ENCODE measurements around the gene CFAP20DC. TPM values are rescaled to one million over a fixed set of nuclear protein-coding genes. Genes with fewer than 3 reads are reported as not detected.

Gene CFAP20DC
- total and polyA plus RNA-seq, 2 of the 13 experiments (the other 11 are each of a cell fraction or from before 2014, with no cell fraction given): not detected

DNA sequence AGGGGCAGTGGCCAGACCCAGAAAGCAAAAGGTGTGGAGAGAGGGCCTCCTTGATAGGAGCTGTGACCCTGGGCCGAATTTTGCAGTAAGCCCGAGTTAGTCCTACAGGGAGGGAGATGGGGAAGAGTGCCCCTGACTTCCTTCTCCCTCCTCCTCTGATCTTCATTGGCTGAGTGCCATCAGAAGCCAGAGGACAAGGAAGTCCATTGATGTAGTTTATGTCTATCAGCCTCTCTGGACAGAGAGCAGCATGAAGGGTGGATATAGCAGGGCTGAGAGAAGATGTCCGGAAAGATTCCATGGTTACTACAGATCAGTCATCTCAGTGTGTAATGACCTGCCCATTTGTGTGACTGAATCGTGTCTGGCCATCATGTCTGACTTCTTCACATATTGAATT is 280.8 kb downstream of the CFAP20DC start:
- in situ Hi-C loops (cut with HindIII; ENCODE audit: extremely low pct_ligation_motif_present, low pct_unique_long_range_greater_than_20kb) (no loop called here), intact Hi-C loops (cut with micrococcal nuclease; ENCODE audit: unreplicated experiment) (no loop called here)
- Histone ChIP-seq H3K4me2 (ENCODE audit: low read depth, low read length) (no peak overlapping the region), H2AFZ (ENCODE audit: low read length) (no peak overlapping the region), H3K9ac (ENCODE audit: insufficient read depth, low read depth, low read length) (no peak overlapping the region), H3K79me2 (ENCODE audit: insufficient read depth, low read length) (no peaks in the 10 kb centered on the region), H3K27me3 (ENCODE audit: control insufficient read depth in 1 of 2, insufficient read depth in 2 of 2, low read length in 2 of 2) (0 out of 5 replicates have a peak, but pooled peaks cover 0 to 7% of the 10 kb centered on the region in 2 experiments), H3K27ac (ENCODE audit: extremely low read length, insufficient read depth, low read length) (no peak overlapping the region), H3K9me3 (ENCODE audit: low read length) (no peaks in the 10 kb centered on the region), H3K4me3 (replicated peaks in 1 of 3; ENCODE audit: insufficient read depth in 1 of 3, low read depth in 2 of 3, low read length in 3 of 3) (no peak overlapping the region), H3K4me1 (ENCODE audit: insufficient read depth, low read length) (no peaks in the 10 kb centered on the region), H4K20me1 (ENCODE audit: insufficient read depth, low read length) (no peaks in the 10 kb centered on the region), H3K36me3 (replicated peaks in 1 of 2; ENCODE audit: control insufficient read depth in 1 of 2, insufficient read depth in 2 of 2, low read length in 2 of 2) (no peaks in the 10 kb centered on the region)
- no TSS peak for BruUV-seq (replicated peaks)
- CTCF ChIA-PET (ENCODE audit: low intra/inter-chr PET ratio, low total read pairs): no interaction called here
- FAIRE-seq (no peak), ATAC-seq (no peak), DNase-seq (ENCODE audit: low spot score) (no peak)
- POLR2A ChIA-PET: no interaction called here
- TF ChIP-seq ZNF446 (CRISPR knock-in tag; IDR thresholded peaks at IDR 0.05) (no peak), TOE1 (CRISPR knock-in tag; IDR thresholded peaks at IDR 0.05) (no peak), SRSF1 (optimal IDR thresholded peaks at IDR 0.05; ENCODE audit: low read depth, low read length) (no peak)
- 13% methylated on average over 4 of the region's 4 CpGs for WGBS (ENCODE audit: low lambda C conversion rate)

DNA sequence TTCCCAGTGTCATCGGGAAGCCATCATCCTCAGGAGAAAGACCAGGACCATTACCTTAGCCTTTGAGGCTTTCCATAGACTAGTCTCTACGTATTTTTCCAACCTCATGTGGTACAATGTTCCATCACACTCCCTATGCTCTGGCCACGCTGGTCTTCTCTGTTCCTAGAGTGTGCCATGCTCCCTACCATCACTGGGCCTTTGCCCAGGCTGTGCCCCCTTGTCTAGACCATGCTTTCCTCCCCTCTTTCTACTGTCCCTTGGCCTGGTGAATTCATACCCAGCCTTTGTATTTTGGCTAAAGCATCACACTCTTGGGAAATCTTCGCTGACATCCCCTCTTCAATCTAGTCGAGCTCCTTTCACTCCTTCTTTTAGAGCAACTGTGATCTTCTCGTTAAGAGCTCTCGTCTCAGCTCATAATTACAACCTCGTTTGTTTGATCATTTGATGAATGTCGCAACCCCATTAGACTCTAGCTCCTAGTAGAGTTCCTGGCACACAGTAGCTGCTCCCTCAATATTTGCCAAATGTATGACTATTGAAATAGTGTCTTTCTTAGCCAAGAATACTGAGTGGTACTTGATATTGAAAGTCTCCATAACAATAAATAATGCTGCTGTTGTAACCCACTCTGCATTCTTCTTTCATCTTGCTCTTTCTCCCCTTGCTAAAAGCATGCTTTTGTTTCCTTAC is 283.1 kb downstream of the CFAP20DC start:
- no peak overlapping the region for H2AFZ ChIP-seq (ENCODE audit: low read length)
- DNase-seq (ENCODE audit: low spot score) (no peak), ATAC-seq (no peak), FAIRE-seq (no peak)
- in situ Hi-C loops (cut with HindIII; ENCODE audit: extremely low pct_ligation_motif_present, low pct_unique_long_range_greater_than_20kb) (no loop called here), intact Hi-C loops (cut with micrococcal nuclease; ENCODE audit: unreplicated experiment) (no loop called here)
- H3K36me3 ChIP-seq (replicated peaks in 1 of 2; ENCODE audit: control insufficient read depth in 1 of 2, insufficient read depth in 2 of 2, low read length in 2 of 2): no peaks in the 10 kb centered on the region
- H3K4me2 ChIP-seq (ENCODE audit: low read depth, low read length): no peak overlapping the region
- no peaks in the 10 kb centered on the region for H4K20me1 ChIP-seq (ENCODE audit: insufficient read depth, low read length)
- 1% methylated on average over 9 of the region's 9 CpGs for WGBS (ENCODE audit: low lambda C conversion rate)
- no peaks in the 10 kb centered on the region for H3K9me3 ChIP-seq (ENCODE audit: low read length)
- ChIA-PET POLR2A (no interaction called here), CTCF (ENCODE audit: low intra/inter-chr PET ratio, low total read pairs) (no interaction called here)
- no peak overlapping the region for H3K9ac ChIP-seq (ENCODE audit: insufficient read depth, low read depth, low read length)
- BruUV-seq (replicated peaks): no TSS peak
- 0 out of 5 replicates have a peak, but pooled peaks cover 0 to 7% of the 10 kb centered on the region in 2 experiments for H3K27me3 ChIP-seq (ENCODE audit: control insufficient read depth in 1 of 2, insufficient read depth in 2 of 2, low read length in 2 of 2)
- H3K27ac ChIP-seq (ENCODE audit: extremely low read length, insufficient read depth, low read length): no peak overlapping the region
- H3K79me2 ChIP-seq (ENCODE audit: insufficient read depth, low read length): no peaks in the 10 kb centered on the region
- H3K4me3 ChIP-seq (replicated peaks in 1 of 3; ENCODE audit: insufficient read depth in 1 of 3, low read depth in 2 of 3, low read length in 3 of 3): no peak overlapping the region
- H3K4me1 ChIP-seq (ENCODE audit: insufficient read depth, low read length): no peaks in the 10 kb centered on the region
- TF ChIP-seq, protein P1, sequence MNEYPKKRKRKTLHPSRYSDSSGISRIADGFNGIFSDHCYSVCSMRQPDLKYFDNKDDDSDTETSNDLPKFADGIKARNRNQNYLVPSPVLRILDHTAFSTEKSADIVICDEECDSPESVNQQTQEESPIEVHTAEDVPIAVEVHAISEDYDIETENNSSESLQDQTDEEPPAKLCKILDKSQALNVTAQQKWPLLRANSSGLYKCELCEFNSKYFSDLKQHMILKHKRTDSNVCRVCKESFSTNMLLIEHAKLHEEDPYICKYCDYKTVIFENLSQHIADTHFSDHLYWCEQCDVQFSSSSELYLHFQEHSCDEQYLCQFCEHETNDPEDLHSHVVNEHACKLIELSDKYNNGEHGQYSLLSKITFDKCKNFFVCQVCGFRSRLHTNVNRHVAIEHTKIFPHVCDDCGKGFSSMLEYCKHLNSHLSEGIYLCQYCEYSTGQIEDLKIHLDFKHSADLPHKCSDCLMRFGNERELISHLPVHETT (CRISPR knock-in tag; conservative IDR thresholded peaks at IDR 0.05): no peak
- TF ChIP-seq HNF4A (CRISPR knock-in tag; IDR thresholded peaks at IDR 0.05) (no peak), ZNF496 (CRISPR knock-in tag; IDR thresholded peaks at IDR 0.05; ENCODE audit: insufficient replicate concordance) (no peak), FOXC1 (CRISPR knock-in tag; IDR thresholded peaks at IDR 0.05; ENCODE audit: borderline replicate concordance) (no peak), ATRX (CRISPR knock-in tag; IDR thresholded peaks at IDR 0.05; ENCODE audit: borderline replicate concordance) (no peak), CBX1 (IDR thresholded peaks at IDR 0.05; ENCODE audit: low read depth) (no peak), ETV5 (CRISPR knock-in tag; IDR thresholded peaks at IDR 0.05; ENCODE audit: borderline replicate concordance) (no peak)
- TF ChIP-seq, protein P2, sequence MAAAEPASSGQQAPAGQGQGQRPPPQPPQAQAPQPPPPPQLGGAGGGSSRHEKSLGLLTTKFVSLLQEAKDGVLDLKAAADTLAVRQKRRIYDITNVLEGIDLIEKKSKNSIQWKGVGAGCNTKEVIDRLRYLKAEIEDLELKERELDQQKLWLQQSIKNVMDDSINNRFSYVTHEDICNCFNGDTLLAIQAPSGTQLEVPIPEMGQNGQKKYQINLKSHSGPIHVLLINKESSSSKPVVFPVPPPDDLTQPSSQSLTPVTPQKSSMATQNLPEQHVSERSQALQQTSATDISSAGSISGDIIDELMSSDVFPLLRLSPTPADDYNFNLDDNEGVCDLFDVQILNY (CRISPR knock-in tag; conservative IDR thresholded peaks at IDR 0.05): no peak
- TF ChIP-seq, protein P3, sequence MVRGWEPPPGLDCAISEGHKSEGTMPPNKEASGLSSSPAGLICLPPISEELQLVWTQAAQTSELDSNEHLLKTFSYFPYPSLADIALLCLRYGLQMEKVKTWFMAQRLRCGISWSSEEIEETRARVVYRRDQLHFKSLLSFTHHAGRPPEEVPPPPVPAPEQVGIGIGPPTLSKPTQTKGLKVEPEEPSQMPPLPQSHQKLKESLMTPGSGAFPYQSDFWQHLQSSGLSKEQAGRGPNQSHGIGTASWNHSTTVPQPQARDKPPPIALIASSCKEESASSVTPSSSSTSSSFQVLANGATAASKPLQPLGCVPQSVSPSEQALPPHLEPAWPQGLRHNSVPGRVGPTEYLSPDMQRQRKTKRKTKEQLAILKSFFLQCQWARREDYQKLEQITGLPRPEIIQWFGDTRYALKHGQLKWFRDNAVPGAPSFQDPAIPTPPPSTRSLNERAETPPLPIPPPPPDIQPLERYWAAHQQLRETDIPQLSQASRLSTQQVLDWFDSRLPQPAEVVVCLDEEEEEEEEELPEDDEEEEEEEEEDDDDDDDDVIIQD (CRISPR knock-in tag; IDR thresholded peaks at IDR 0.05; ENCODE audit: low read depth): no peak
- TF ChIP-seq, protein P4, sequence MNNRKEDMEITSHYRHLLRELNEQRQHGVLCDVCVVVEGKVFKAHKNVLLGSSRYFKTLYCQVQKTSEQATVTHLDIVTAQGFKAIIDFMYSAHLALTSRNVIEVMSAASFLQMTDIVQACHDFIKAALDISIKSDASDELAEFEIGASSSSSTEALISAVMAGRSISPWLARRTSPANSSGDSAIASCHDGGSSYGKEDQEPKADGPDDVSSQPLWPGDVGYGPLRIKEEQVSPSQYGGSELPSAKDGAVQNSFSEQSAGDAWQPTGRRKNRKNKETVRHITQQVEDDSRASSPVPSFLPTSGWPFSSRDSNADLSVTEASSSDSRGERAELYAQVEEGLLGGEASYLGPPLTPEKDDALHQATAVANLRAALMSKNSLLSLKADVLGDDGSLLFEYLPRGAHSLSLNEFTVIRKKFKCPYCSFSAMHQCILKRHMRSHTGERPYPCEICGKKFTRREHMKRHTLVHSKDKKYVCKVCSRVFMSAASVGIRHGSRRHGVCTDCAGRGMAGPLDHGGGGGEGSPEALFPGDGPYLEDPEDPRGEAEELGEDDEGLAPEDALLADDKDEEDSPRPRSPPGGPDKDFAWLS (CRISPR knock-in tag; IDR thresholded peaks at IDR 0.05; ENCODE audit: borderline replicate concordance): no peak

Measured in HepG2 (cell line).